HPDE6-E6E7 (cell line): ENCODE measurements around the gene CPEB2.

Experiments used
- DNase-seq: peaks from one replicate; pipeline ENCODE4 v3.0.0; 2011; ENCODE audit warnings: missing footprints; ENCODE audit errors: extremely low spot score

CPEB2 gene

GRCh38 chr4:15117270-15117946 is 115.1 kb downstream of the CPEB2 start:
- no peak for DNase-seq

- no peak for DNase-seq
Observed at GRCh38 chr4:15118292-15118691, 116.0 kb downstream of the CPEB2 start.
